GM10847 (cell line): ENCODE data around the gene TAF1B.

ENCODE experiments used
- POLR2A ChIP-seq: IDR thresholded peaks from 2 replicates; pipeline ENCODE4 v1.6.1; 2011; ENCODE audit not compliant: insufficient read length; ENCODE audit errors: extremely low read depth

Gene TAF1B

DNA sequence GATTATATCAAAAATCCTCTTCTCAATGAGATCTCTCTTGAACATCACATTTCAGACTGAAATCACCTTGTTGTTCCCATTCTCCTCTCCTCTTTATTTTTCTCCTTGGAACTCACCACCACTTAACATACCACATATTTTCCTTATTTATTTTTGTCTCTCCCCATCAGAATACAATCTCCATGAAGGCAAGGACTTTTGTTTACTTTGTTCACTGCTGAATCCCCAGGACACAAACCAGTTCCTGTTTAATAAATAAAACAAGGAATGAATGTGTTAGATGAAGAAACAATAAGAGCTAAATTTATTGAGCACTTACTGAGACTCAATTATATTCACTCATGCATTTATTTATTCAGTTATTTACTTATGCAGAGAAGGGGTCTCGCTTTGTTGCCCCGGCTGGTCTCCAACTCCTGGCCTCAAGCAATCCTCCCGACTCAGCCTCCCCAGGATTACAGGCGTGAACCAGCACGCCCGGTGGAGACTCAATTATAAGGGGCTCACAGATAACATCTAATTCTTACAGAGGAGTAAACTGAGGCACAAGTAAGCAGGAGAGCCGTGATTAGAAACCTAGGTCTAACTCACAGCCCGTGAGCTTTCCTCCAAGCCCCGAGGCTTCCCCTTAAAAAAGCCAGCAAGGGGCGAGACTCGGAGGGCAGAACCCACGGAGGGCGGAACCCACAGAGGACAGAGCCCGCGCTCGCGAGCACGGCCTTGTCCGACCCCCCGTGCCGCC is 616 bp upstream of the TAF1B start:
- no peak for TF ChIP-seq POLR2A

DNA sequence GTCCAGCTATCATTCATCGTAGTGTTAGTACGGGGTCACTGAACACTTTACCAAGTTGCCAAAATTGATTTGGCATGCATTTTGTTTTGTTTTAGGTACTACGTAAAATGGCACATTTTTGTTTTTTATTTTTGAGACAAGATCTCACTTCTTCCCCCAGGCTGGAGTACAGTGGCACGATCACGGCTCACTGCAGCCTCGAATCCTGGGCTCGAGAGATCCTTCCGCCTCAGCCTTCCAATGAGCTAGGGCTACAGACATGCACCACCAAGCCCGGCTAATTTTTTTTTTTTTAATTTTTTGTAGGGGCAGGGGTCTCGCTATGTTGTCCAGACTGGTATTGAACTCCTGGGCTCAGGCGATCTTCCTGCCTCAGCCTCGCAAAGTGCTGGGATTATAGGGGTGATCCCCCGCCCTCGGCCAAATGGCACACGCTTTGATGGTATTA is 786 bp downstream of the TAF1B start:
- TF ChIP-seq POLR2A: no peak

DNA sequence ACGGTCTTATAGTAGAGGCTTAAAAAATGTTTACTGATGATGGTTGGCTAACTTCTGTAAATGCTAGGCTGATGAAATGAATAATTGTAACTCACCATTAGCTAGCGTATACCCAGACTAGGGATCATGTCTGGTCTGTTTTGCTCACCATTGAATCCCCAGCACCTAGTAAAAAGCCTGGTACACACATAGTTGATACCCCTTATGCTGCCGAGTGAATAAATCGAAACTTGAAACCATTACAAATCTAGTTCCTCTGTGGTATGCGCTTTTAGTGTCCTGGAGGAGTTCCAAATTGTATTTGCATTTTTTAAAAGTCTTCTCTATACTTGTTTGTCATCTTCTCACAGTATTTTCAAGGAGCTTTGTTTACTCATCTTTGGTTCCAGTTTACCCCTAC is 1.3 kb downstream of the TAF1B start:
- TF ChIP-seq POLR2A: no peak

DNA sequence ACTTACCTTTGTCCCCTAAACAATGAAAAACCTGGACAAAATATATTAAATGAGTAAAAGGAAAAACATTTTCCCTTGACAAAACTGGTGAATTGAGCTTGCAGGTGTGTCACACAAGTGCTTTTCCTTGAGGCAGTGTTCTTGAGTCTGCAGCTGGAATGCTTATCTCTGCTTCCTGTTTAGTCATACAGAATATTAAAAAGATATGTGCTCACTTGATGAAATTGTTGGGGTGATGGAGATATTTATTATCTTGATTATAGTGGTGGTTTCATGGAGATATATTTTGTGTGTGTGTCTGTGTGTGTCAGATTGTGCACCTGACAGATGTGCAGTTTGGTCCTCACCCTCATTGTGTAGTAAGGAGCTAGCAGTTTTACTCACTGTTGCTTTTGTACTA is 3.3 kb downstream of the TAF1B start:
- no peak for TF ChIP-seq POLR2A

DNA sequence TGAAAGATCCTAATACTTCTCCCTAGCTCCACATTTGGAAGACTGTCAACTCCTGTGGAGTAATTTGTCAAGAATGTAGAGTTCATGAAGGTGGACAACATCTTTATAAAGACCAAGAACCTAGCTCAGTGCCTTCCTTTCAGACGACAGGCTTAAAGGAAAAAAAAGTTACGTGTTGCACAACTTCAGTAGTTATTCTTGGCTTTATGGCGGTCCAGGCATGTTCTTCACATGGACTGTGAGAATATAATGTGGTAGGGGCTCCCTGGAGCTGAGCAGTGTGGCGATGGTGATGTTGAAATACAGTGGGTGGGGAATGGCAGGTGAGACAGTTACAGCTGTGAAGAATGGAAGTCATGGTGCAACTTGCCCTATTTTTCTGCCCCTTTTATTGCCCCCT is 3.9 kb downstream of the TAF1B start:
- TF ChIP-seq POLR2A: no peak

DNA sequence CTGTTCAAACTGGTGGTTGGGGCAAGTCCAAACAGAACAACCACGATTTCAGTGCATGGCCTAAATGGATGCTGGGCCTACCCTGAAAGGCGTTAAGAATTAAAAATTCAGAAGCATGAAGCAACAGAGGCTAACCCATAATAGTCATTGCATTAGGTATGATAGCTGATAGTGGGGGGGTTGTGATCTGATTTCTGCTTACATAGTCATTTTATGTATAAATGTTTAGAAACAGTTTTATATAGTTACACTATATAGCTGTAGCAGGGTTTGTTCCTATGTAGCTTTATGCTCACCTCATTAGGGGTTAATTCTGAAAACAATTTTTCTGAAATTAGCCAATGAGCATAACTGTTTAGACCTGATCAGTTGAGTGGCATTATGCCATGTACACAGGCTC is 9.6 kb downstream of the TAF1B start:
- no peak for TF ChIP-seq POLR2A

DNA sequence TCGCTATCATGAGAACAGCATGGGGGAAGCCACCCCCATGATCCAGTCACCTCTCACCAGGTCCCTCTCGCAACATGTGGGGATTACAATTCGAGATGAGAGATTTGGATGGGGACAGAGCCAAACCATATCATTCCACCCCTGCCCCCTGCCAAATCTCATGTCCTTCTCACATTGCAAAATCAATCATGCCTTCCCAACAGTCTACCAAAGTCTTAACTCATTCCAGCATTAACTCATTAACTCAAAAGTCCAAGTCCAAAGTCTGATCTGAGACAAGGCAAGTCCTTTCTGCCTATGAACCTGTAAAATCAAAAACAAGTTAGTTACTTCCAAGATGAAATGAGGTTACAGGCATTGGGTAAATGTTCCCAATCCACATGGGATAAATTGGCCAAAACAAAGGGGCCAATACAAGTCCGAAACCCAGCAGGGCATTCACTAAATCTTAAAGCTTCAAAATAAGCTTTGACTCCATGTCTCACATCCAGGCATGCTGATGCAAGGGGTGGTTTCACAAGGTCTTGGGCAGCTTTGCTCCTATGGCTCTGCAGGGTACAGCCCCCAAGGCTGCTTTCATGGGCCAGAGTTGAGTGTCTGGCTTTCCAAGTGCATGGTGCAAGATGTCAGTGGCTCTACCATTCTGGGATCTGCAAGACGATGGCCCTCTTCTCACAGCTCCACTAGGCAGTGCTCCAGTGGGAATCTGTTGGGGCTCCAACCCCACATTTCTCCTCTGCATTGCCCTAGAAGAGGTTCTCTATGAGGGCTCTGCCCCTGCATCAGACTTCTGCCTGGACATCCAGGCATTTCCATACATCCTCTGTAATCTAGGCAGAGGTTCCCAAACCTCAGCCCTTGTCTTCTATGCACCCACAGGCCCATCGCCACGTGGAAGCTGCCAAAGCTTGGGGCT is 14.8 kb downstream of the TAF1B start:
- no peak for TF ChIP-seq POLR2A

DNA sequence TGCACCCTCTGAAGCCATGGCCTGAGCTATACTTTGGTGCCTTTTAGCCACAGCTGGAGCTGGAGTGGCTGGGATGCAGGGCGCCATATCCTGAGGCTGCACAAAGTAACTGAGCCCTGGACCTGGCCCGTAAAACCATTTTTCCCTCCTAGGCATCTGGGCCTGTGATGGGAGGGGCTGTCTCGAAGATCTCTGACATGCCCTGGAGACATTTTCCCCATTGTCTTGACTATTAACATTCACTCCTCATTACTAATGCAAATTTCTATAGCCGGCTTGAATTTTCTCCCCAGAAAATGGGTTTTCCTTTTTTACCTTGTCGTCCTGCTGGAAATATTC is 15.4 kb downstream of the TAF1B start:
- TF ChIP-seq POLR2A: no peak

DNA sequence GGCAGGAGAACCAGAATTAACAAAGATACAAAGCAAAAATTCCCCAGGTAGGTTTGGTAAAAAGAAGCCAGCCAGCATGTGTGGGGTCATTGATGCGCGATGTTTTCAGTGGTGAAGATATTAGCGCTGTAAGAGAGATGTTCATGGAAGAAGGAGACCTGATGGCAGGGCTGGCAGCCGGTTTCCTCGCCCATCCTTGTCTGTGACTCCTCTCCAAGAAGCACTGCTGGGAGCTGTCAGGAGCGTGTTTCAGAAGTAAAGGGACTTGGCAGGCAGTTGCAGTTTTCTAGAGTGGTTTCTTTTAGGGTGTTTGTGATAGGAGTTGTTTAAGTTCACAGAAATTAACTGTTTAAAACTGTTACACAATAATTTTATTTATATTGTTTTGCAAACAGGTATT is 24.6 kb downstream of the TAF1B start:
- TF ChIP-seq POLR2A: no peak

DNA sequence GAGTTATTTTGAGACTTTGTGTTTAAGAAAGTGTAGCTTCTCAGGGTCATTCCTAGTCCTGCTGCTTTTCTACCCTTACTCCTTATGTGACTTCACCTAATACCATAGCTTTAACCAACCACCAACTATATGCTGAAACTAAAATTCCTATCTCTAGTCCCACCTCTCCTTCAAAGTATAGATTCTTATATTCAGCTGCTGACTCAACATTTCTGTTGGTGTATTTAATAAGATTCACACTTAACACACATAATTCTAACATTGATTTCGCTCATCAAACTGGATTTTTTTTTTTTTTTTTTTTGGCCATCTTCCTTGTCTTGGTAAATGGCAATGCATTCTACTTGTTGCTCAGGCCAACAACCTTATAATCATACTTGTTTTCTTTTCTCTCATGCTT is 30.1 kb downstream of the TAF1B start:
- TF ChIP-seq POLR2A: no peak

DNA sequence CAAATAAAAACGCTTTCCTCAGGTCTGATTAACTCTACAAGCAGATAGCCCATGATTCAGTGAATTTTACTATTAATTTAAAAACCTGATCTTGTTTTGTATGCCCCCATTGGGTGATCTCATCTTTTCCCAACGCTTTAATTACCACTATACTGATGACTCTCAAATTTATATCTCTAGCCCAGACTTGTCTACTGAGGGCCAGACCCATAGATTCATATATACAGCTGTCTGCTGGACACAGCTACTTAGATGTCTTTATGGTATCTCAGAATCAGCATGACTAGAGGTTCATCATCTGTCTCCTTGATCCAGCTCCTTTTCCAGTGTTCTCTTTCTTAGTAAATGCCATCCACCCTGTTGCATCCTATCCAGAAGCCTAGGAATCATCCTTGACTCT is 33.8 kb downstream of the TAF1B start:
- no peak for TF ChIP-seq POLR2A

DNA sequence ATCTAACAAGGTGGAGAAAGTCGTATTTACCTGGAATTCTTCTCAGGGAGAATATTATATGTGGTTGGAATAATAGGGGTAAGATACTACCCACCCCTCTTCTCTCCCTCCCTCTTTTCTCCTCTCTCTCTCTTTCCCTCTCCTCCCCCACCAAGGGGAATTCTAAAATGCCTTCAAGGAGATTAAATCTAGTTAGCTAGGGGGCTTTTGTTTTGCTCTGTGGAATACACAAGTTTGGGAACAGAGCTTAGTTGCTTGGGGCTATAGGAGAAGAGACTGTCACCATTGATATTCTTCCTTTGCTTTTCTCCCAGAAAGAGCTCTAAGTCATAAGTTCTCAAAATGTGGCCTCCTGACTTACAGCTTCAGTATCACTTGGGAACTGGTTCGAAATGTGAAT is 34.5 kb downstream of the TAF1B start:
- no peak for TF ChIP-seq POLR2A

DNA sequence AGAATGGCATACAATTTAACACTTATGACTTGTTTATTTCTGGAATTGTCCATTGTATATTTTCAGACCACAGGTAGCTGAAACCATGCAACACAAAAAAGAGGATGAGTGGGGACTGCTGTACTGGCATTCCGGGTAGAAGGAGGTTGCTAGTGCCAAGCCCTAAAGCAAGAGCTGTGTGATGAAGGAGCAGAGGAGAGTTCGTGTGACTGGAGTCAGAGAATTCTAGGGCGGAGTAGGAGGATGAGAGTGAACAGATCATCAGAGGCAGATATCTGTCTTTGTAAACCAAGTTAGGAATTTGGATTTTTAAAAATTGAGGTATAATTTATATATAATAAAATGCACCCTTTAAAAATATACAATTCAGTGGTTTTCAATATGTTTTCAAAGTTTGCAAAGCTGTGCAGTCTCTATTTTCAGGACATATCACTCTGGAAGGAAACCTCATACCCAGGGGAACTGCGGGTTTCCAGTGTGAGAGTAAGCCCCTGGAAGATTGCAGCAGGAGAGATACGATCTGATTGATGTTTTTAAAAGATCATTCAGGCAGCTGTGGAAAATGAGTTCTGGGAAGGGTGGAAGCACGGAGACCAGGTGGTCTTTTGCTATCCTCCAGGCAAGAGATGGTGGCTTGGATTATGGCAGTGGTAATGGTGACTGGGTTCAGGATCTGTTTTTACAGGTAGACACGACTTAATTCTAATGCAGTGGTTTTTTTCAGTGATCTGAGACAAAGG is 36.4 kb downstream of the TAF1B start:
- no peak for TF ChIP-seq POLR2A

DNA sequence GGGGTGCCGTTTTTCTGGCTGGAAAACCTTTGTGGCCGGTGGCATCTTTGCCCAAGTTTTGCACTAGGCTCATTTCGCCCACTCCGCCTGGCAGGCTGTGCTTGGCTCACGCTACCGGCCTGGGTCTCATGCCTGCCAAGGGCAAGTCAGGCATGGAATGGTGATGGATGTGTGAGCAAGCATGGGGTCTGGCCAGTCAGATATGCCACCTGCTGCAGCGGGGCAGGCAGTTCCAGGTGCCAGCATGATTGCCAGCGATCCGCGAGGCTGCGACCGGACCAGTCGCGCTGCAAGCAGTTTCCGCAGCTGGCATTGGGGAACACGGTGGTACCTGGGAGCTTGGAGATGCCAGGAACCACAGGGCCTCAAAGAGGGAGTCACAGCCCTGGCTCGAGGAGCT is 40.6 kb downstream of the TAF1B start:
- TF ChIP-seq POLR2A: no peak

DNA sequence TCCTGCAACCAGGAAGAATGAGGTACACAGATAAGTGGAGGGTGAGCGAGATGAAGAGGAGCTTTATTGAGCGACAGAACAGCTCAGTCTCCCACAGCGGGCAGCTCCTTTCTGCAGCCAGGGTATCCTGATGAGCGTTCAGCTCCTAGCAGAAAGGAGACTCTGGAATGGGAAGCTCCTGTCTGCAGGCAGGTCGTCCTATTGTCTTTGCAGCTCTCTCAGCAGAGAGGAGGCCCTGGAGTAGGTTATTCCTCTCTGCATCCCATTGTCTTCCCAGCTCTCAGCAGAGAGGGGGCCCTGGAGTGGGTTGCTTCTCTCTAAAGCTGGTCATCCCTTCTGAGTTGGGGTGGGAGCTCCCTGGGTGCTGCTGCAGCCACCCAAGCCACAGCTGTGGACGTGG is 41.2 kb downstream of the TAF1B start:
- no peak for TF ChIP-seq POLR2A
